GM06990 (cell line): Measurements from ENCODE around the gene DCP2.

Experiments
- DNase-seq: peaks from one replicate; pipeline ENCODE4 v3.0.0-alpha.2; 2011; ENCODE audit not compliant: insufficient read length; ENCODE audit errors: extremely low read depth
- H3K27me3 ChIP-seq: replicated peaks from 2 replicates; pipeline ENCODE4 v1.6.0; 2011; ENCODE audit warnings: low read length; ENCODE audit not compliant: control insufficient read depth, insufficient read depth
- H3K36me3 ChIP-seq: 2 replicates; pipeline ENCODE4 v1.5.1; 2011; ENCODE audit warnings: low read length; ENCODE audit not compliant: control insufficient read depth, insufficient read depth
- H3K4me3 ChIP-seq: replicated peaks from 2 replicates; pipeline ENCODE4 v1.5.1; 2011; ENCODE audit warnings: low read depth, mild to moderate bottlenecking, control low read depth, low read length
- TF ChIP-seq, protein P1 (sequence below): IDR thresholded peaks from 2 replicates; pipeline ENCODE4 v1.5.1; 2011; ENCODE audit warnings: low read length, control low read depth, mild to moderate bottlenecking, inconsistent platforms; ENCODE audit not compliant: insufficient read depth, poor library complexity, severe bottlenecking

DCP2 gene

GRCh38 chr5:113039229-113039933 lies 62.8 kb downstream of the DCP2 start:
- H3K4me3 ChIP-seq: no peak overlapping the region
- H3K27me3 ChIP-seq: no peaks in the 10 kb centered on the region; the same call in 1 of the 2 replicates
- no peaks in the 10 kb centered on the region for H3K36me3 ChIP-seq
- TF ChIP-seq, protein P1, sequence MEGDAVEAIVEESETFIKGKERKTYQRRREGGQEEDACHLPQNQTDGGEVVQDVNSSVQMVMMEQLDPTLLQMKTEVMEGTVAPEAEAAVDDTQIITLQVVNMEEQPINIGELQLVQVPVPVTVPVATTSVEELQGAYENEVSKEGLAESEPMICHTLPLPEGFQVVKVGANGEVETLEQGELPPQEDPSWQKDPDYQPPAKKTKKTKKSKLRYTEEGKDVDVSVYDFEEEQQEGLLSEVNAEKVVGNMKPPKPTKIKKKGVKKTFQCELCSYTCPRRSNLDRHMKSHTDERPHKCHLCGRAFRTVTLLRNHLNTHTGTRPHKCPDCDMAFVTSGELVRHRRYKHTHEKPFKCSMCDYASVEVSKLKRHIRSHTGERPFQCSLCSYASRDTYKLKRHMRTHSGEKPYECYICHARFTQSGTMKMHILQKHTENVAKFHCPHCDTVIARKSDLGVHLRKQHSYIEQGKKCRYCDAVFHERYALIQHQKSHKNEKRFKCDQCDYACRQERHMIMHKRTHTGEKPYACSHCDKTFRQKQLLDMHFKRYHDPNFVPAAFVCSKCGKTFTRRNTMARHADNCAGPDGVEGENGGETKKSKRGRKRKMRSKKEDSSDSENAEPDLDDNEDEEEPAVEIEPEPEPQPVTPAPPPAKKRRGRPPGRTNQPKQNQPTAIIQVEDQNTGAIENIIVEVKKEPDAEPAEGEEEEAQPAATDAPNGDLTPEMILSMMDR: no peak
- no peak for DNase-seq

DNA sequence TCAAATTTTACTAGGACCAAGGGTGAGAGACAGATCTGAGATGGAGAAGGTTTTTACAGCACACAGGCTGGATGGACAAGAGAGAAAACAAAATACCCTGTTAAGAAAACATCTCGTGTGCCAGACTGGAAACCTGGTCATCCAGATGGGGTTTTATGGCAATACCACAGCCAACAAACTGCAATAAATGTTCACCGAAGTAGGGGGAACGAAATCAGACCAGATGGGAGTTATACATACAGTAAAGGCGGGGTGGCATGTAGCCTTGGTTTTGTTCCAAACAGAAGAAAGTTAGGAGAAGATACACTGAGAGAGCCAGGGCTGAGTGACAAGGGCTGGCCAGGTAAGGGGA lies 63.3 kb downstream of the DCP2 start:
- H3K36me3 ChIP-seq: no peaks in the 10 kb centered on the region
- no peaks in the 10 kb centered on the region; the same call in 1 of the 2 replicates for H3K27me3 ChIP-seq
- no peak for DNase-seq
- TF ChIP-seq, protein P1: no peak
- no peak overlapping the region for H3K4me3 ChIP-seq

DNA sequence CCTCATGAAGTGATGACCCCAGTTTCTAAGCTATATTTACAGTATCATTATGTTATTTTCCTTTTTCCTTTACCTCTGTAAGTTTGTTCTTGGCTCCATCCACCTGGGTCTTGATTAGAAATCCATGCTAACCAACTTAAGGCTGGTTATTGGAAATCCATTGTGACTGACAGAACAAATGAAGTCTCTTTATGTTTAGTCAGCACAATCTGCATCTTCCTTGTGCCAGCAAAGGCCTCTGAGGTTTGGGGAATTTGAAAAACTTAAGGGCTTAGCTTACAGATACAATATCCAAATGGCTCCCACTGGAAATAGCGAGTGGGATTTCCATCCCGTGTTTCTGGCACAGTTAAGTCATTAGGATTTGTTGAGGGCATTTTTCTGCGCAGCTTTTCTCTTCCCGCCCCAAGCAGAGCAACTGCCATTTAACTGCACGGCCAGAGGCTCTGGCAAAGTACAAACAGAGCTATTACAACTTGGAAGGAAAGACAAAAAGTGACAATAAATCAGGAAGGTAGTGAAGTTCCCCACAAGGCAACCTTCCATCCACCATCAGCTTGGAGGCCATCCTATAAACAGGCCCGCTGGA lies 64.2 kb downstream of the DCP2 start:
- Histone ChIP-seq H3K36me3 (no peaks in the 10 kb centered on the region), H3K27me3 (no peaks in the 10 kb centered on the region; the same call in 1 of the 2 replicates), H3K4me3 (no peak overlapping the region)
- no peak for DNase-seq
- TF ChIP-seq, protein P1: no peak

DNA sequence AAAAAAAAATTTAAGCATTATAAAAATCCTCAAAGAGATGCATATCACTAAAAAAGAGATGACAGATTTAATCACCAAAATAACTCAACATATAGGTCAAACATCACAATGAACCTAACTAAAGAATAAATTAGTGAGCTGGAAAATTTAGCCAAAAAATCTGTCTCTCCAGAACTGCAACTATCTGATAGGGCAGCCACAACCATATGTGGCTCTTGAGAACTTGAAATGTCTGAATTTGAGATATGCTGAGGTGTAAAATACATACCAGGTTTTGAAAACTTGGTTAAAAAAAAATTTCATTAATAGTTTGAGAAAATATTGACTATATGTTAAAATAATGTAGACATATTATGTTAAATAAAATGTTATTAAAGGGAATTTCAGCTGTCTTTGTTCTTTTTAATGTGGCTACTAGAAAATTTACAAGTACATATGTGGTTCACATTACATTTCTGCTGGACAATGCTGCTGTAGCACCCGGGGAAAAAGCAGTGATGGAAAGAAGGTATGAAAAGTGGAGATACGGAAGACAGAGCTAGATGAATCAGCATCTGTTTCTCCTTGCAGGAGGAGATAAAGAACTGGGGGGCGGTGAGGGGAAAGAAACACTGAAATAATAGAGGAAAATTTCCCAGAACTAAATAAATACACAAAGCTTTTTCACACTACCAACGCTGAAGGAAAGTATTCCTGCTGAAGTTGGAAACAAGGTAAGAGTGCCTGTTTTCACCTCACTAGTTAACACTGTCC lies 66.1 kb downstream of the DCP2 start:
- TF ChIP-seq, protein P1: no peak
- Histone ChIP-seq H3K36me3 (no peaks in the 10 kb centered on the region), H3K27me3 (no peaks in the 10 kb centered on the region), H3K4me3 (no peak overlapping the region)
- DNase-seq: no peak

- no peak overlapping the region for H3K4me3 ChIP-seq
- TF ChIP-seq, protein P1: peak; percentile 19
- no peak for DNase-seq
- H3K27me3 ChIP-seq: no peaks in the 10 kb centered on the region
- no peaks in the 10 kb centered on the region for H3K36me3 ChIP-seq
Observed at GRCh38 chr5:113043491-113043931, 66.9 kb downstream of the DCP2 start.
